ENCODE results near the gene ZNF710.

DNA sequence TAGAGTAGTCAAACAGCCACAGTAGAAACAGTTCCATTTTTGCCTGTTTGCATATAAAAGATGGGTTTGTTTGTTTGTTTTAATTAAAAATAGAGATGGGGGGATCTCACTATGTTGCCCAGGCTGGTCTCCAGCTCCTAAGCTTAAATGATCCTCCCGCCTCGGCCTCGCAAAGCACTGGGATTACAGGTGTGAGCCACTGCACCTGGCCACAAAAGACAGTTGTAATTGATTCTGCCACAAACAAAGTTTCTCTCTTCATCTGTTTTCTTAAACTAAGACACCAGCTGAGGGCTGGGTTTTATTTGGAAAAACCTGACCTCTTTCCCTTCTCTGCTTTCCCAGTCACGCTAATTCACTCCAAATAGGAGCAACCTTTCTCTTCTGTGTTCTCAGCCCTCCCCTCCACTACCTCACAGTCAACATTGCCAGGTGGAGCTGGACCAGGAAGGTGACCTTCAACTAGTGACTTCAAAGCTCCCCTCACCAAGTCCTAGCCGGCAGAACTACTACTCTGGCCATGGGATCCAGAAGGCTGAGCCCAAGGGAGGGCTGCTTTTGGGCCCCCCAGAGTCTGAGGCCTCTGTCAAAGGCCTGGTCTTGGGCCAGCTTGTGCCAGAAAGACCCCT is 102.7 kb downstream of the ZNF710 start:
- TF ChIP-seq, protein P1, sequence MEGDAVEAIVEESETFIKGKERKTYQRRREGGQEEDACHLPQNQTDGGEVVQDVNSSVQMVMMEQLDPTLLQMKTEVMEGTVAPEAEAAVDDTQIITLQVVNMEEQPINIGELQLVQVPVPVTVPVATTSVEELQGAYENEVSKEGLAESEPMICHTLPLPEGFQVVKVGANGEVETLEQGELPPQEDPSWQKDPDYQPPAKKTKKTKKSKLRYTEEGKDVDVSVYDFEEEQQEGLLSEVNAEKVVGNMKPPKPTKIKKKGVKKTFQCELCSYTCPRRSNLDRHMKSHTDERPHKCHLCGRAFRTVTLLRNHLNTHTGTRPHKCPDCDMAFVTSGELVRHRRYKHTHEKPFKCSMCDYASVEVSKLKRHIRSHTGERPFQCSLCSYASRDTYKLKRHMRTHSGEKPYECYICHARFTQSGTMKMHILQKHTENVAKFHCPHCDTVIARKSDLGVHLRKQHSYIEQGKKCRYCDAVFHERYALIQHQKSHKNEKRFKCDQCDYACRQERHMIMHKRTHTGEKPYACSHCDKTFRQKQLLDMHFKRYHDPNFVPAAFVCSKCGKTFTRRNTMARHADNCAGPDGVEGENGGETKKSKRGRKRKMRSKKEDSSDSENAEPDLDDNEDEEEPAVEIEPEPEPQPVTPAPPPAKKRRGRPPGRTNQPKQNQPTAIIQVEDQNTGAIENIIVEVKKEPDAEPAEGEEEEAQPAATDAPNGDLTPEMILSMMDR (IDR thresholded peaks at IDR 0.05): no peak
- no peak for TF ChIP-seq POLR2A (IDR thresholded peaks at IDR 0.05)

Data from adrenal gland (tissue), 5 donors.